GM18868 (cell line): ENCODE data around the gene ZNF609.

Source experiments
- ATAC-seq: cut with Tn5 transposase; IDR thresholded peaks from one replicate; pipeline ENCODE4 v1.9.1; 2021; ENCODE audit warnings: mild to moderate bottlenecking, moderate library complexity; ENCODE audit not compliant: unreplicated experiment

ZNF609 gene

GRCh38 chr15:64687172-64687571 is 226.8 kb downstream of the ZNF609 start:
- ATAC-seq: no peak

DNA sequence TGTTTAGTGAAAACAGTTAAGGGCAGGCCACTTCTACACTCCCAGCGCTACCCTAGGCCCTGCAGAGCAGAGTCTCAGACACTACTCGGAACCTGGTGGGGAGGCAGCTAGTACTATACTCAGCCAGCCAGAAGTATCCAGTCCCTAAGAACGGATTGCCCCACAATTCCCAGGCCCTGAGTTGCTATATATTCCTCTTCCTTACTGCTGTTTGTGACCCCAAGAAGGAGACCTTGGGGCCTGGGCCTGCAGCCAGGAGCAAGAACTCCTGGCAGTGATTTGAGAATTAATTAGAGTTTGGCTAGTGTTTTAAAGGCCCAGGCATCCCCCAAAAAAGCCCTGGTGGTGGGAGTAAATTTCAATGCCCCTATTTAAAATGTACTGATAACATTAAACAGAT is 227.3 kb downstream of the ZNF609 start:
- no peak for ATAC-seq

DNA sequence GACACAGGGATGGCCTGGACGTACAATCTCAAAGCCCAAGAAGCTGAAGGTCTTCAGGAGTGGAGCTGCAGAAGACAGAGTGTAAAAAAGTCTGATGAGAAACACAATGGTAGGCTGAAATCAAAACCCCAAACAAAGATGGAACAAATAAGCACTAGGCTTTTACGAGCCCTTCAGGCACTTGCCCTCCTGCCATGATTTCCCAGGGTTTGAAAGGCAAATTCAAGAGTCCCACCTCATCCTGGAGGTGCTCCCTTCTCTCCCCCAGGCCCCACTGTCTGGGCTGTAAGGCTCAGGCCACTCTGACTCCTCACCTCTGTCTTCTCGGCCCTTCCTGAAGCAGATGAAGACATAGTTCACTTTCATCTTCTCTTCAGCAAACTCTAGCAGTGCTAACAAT is 228.4 kb downstream of the ZNF609 start:
- no peak for ATAC-seq

- no peak for ATAC-seq
Measured at GRCh38 chr15:64690008-64690407, 229.6 kb downstream of the ZNF609 start.

GRCh38 chr15:64690578-64691296 is 230.4 kb downstream of the ZNF609 start:
- ATAC-seq: no peak

DNA sequence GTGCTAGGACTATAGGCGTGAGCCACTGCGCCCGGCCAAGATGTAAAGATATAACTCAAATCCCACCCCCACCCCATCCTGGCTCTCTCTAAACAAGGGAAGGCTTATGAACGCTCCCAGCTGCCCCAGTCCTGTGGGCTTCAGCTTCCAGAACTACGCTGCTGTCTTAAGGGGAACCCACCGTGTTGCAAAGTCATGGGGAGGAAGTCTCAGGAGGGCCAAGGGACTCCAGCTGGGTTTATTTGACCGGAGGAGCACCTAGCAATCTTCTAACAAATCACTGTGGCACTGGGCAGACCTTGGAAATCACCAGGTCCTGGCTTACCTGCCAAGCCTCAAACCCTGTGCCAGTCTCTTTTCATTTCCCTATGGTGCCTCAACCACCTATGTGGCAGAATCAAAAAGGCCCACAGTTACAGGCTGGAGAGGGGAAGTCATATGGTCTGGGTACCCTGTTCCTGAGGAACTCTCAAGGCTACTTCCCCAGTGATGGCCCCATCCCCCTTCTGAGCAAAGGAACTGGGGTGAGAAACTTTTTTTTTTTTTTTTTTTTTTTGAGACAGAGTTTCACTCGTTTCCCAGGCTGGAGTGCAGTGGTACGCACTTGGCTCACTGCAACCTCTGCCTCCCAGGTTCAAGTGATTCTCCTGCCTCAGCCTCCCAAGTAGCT is 231.7 kb downstream of the ZNF609 start:
- no peak for ATAC-seq

GRCh38 chr15:64693134-64693533 is 232.8 kb downstream of the ZNF609 start:
- ATAC-seq: no peak

GRCh38 chr15:64694816-64695215 is 234.4 kb downstream of the ZNF609 start:
- no peak for ATAC-seq

GRCh38 chr15:64695561-64695992 is 235.2 kb downstream of the ZNF609 start:
- no peak for ATAC-seq

DNA sequence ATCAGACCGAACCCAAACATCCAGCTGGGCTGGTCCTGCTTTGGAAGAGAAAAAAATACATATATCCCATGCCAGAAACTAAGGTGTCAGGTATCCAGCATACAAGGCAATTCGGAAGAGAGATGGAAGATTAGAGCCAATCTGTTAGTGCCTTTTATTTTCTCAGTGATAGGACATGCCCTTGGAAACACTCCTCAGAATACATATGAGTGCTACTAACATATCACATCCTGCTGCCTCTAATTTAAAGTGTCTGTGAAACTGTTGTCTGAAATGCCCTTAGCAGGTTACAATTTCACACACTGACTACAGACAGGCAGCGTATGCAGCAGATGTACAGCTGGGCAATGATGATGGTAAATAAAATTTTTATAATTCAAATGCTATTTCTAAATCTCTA is 236.1 kb downstream of the ZNF609 start:
- ATAC-seq: no peak

- ATAC-seq: no peak
Measured at GRCh38 chr15:64697911-64698369, 237.6 kb downstream of the ZNF609 start.

DNA sequence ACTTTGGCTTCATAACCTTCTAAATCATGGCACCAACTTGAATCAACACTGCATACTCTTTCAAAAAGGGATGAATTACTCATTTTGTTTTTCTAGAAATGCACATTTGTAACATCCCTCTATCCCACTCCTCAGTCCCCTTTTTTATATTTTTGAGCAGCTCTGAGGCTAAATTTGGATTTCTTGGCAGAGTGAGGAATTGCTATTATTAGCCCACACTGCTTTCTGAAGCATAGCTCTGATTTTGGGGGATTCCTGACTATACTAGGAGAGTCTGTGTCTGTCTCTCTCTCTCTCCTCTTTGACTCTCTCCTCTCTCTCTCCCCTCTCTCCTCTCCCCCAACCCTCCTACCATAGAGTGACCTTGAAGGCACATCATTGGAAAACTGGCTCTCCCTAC is 238.4 kb downstream of the ZNF609 start:
- no peak for ATAC-seq

DNA sequence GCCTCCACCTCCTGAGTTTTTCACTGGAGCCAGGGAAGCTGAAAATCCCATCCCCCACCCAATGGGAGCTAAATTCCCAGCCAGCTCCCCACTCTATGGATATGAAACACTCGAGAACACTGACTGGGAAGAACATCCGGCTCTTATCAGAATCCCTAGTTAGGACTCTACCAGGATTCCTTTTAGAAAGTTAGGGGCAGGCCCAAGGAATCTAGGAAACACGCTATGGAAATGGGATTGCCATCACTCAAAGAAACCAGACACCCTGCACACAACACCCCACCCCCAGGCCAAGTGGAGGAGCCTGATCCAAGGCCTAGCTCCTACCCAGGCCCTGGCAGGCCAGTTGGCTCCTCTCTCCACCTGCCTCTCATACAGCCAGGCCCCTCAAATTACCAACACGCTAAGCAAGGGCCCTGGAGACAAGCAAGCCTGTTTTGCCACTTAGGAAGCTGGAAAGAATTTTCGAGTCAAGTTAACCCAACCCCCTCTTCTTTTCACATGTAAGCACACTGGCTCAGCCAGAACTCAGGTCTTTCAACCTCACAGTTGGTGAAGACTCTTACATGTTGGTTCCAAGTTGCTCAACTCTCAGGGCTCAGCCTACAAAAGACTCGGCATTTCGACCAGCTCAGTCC is 239.5 kb downstream of the ZNF609 start:
- ATAC-seq: no peak

DNA sequence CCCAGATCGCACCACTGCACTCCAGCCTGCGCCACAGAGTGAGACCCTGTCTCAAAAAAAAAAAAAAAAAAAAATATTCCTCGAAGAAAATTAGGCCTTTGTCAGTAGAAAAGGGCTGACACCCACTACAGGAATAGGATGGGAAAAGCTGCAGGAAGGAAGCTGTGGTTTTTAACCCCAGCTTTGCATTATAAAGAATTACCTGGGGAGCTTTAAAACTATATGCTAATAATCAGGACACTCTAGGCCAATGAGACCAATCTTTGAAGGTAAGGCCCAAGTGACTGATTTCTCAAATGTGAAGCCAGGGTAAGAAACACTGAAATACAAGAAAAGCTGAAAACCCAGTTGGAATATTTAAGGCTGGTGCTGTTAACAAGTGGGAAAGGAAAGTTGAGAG is 240.7 kb downstream of the ZNF609 start:
- ATAC-seq: no peak

GRCh38 chr15:64701482-64702184 is 241.3 kb downstream of the ZNF609 start:
- ATAC-seq: no peak

DNA sequence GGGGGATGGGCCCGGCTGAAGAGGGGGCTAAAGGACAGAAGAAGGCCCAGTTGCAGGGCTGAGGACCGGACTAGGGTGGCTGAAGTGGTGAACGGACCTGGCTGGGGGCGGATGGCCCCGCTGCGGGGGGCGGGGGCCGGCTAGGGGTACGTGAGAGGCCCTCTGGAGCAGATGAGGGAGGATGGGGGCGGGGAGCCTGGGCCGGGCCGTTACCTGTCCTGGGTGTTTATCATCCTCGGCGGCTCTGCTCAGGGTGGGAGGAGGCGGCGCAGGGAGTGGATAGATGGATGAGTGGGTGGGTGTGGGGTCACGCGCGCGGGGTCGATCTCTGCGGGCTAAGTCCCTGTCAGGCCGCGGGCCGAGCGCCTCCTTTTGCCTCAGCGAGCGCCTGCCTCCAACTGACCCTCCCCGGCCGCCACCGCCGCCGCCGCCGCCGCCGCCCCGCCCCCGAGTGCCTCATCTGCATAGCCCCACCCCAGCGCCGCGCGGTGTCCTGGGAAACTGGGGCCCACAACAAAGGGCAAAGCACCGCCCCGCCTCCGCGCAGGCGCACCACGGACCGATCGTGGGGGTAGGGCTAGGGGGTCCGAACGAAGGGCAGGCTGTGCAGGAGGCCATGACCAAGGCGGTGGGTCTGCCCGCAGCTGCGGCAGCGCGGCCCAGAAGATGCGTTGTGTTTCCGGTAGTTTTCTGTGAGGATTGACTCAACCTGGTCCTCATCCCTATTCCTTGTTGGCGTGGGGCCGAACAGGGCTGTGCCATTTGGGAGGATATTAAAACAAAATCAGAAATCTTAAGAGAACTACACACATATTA is 242.6 kb downstream of the ZNF609 start:
- ATAC-seq: peak; percentile 74

- ATAC-seq: no peak
Measured at GRCh38 chr15:64703632-64703959, 243.2 kb downstream of the ZNF609 start.

- no peak for ATAC-seq
Measured at GRCh38 chr15:64705006-64705405, 244.6 kb downstream of the ZNF609 start.

- ATAC-seq: no peak
Measured at GRCh38 chr15:64706011-64706911, 245.9 kb downstream of the ZNF609 start.
